ENCODE measurements around the gene SDCCAG8.

DNA sequence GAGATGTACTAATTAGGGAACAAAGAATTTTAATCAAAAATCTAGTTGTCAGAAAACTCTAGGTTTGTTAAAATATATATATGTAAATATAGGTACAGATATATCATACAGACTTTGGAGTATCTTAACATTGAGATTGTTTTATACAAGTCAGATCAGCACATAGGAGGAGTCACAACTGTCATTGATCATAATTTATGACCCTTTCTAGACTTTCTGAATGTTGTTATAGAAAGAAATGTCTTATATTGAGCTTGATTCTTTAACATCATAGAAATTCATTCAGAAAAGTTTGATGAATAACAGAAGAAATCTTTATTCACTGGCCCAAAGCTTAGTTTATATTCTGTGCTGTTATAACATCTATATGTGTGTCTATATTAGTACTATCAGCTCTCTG, 185.8 kb downstream of the SDCCAG8 start:
- TF ChIP-seq CTCF (IDR thresholded peaks at IDR 0.05), result no peak
- TF ChIP-seq POLR2A (IDR thresholded peaks at IDR 0.05; ENCODE audit: low read length), result no peak
- TF ChIP-seq FOSB (CRISPR knock-in tag; IDR thresholded peaks at IDR 0.05), result no peak
- TF ChIP-seq RAD21 (conservative IDR thresholded peaks at IDR 0.05 in 1 of 2, IDR thresholded peaks at IDR 0.05 in 1 of 2), result no peak

Measured in A549 (cell line).